ENCODE results near the gene DDIT4.
"Not testable (repeated sequence)": the region's sequence is repeated elsewhere in the genome, so short reads cannot be mapped to it uniquely, and the experiment has no call there.

DDIT4 gene, protein sequence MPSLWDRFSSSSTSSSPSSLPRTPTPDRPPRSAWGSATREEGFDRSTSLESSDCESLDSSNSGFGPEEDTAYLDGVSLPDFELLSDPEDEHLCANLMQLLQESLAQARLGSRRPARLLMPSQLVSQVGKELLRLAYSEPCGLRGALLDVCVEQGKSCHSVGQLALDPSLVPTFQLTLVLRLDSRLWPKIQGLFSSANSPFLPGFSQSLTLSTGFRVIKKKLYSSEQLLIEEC

DNA sequence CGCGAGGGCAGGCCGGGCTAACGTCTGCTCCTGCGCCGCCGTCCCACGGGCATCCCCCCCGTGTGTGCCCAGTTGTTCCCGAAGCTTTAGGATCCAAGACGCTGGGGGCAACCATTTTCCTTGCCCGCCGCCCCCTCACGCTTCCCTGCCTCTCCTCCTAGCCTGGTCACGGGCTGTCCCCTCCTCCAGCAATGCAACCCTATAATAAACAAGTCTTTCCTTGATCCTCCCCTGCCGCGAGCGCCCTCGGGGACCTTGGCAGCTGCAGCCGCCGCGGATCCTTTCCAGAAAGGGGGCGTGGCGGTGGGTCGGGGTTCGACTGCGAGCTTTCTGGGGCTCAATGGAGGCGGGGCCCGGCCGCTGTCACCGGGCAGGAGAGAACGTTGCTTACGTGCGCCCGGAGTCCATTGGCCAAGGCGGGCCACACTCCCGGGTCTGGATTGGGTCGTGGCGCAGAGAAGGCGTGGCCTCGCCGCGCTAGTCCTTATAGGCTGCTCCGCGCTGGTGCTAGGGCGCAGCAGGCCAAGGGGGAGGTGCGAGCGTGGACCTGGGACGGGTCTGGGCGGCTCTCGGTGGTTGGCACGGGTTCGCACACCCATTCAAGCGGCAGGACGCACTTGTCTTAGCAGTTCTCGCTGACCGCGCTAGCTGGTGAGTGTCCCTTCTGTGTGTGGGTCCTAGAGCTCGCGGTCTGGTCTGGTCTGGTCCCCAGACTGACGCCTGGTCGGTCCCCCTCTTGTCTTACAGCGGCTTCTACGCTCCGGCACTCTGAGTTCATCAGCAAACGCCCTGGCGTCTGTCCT lies at the start of gene DDIT4:
Gene DDIT4 (plus strand): TSS at position 515 of the 803 bp plus-strand sequence. CDS start 293 bp downstream, outside the sequence.
- peak; percentile 97 for DNase-seq

DNA sequence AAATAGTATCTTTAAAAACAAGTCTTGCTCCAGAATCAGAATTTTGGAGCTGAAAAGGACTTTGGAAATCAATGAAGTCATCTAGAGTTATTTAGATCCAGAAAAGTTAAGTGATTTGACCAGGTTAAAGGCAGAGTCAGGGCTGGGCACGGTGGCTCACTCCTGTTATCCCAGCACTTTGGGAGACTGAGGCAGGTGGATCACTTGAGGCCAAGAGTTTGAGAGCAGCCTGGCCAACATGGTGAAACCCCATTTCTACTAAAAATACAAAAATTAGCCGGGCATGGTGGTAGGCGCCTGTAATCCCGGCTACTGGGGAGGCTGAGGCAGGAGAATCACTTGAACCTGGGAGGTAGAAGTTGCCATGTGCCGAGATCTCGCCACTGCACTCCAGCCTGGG lies 49.5 kb upstream of the DDIT4 start:
- not testable (repeated sequence) for DNase-seq

GRCh38 chr10:72226418-72227027 lies 47.2 kb upstream of the DDIT4 start:
- no peak for DNase-seq

DNA sequence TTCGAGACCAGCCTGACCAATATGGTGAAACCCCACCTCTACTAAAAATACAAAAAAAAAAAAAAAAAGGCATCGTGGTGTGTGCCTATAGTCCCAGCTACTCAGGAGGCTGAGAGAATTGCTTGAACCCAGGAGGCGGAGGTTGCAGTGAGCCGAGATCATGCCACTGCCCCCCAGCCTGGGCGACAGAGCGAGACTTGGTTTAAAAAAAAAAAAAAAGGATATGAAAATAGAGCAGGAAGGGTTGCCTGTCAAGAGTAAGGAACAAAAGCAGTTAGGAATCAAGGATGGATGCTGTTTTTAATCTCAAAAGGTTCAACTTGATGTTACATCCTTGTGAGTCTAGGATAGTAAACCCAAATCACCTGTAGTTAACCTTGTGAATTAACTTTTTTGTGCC lies 45.9 kb upstream of the DDIT4 start:
- DNase-seq = no peak

DNA sequence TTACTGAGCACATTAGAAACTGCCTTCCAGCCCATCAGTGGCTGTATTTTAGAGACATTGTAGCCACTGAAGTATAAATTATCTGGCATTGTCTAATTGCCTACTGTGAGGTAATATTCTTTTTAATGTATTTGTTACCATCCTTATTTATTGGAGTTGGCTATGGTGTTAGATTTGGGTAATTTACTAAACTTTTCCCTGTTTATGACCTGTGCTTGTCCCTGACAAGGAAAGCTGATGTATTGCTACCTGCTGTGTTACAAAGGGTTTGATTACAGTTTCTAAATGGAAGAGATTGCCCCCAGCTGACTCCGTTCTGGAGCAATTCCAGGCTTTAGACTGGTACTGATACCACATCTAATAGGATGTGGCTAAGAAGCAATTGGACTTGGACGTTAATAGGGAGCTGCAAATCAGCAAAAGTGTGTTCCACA lies 45.4 kb upstream of the DDIT4 start:
- peak; percentile 8 for DNase-seq

GRCh38 chr10:72229261-72230251 lies 44.2 kb upstream of the DDIT4 start:
- peak; percentile 12 for DNase-seq

DNA sequence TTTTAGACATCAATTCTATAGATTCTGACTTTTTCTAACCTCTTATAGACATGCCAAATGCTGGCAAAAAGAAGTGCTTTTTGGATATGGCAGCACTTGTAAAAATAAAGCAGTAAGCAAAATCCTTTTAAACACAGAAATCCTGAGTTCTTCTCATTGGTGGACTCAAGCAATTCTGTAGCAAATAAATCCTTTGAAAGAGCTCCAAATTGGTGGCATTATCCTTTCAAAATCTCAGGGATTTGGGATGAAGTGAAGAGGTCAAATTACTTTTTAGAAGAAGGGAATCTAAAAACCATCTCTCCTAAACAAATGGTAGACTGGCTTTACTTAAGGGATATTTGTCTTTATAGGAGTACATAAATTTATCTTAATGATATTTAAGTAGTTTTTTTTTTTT lies 40.1 kb upstream of the DDIT4 start:
- no peak for DNase-seq

GRCh38 chr10:72234560-72235095 lies 39.1 kb upstream of the DDIT4 start:
- no peak for DNase-seq

GRCh38 chr10:72235544-72236279 lies 38.0 kb upstream of the DDIT4 start:
- no peak for DNase-seq

- DNase-seq = no peak
These were observed 35.1 kb upstream of the DDIT4 start for GRCh38 chr10:72238392-72239175.

DNA sequence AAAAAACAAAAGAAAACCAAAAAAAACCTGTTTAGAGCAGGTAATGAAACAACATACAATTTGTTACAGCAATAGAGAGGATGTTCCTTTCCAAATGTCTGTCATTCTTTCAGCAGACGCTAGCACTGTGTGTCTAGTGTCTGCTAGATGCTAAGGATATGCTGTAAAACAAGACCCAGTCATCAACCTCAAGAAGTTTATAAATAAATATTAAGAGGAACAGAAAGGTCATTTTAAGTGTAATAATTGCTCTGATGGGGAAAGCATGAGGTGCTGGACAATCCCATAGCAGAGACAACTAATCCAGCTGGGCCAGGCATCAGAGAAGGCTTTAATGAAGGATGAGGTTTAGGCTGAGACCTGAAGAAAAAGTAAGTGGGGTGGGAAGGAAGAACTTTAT lies 34.3 kb upstream of the DDIT4 start:
- DNase-seq = no peak

DNA sequence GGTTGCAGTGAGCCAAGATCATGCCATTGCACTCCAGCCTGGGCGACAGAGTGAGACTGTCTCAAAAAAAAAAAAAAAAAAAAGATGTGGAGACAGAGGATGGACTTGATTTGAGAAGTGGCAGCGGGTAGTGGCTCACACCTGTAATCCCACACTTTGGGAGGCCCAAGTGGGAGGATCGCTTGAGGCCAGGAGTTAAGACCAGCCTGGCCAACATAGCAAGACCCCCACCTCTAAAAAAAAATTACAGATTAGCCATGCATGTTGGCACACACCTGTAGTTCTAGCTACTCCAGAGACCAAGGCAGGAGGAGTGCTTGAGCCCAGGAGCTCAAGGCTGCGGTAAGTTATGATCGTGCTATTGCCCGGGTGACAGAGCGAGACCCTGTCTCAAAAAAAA lies 33.4 kb upstream of the DDIT4 start:
- DNase-seq = no peak

DNA sequence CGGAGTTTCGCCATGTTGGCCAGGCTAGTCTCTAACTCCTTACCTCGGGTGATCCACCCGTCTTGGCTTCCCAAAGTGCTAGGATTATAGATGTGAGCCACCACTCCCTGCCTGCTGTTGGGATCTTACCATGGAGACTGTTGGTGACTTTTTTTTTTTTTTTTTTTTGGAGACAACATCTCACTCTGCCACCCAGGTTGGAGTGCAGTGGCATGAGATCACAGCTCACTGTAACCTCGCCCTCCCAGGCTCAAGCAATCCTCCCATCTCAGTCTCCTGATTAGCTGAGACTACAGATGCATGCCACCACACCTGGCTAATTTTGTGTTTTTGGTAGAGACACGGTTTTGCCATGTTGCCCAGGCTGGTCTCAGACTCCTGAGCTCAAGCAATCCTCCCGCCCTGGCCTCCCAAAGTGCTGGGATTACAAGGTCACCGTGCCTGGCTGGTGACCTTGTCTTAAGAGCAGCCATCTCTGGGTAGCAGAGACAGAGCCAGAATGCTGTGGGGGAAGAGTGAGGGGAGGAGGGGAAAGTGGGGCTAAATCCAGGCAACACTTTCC lies 32.0 kb upstream of the DDIT4 start:
- DNase-seq = no peak

DNA sequence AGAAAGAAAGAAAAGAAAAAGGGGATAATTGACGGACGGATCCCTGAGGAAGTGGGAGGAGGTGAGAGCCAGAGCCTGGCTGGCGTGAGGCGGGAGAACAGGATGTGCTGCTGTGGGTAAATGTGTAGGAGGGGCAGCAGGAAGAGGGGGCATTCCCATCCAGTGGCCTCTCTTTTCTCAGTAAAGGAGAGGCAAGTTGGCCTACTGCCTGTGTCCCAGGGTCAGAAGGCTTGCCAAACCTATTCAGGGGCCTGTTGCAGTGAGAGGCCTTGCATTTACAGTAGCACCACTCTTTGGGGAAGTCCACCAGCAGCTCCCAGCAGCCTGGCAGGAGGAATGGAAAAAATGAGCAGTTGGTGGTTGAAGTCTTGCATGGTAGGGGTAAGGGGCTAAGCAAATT lies 31.0 kb upstream of the DDIT4 start:
- DNase-seq = no peak

DNA sequence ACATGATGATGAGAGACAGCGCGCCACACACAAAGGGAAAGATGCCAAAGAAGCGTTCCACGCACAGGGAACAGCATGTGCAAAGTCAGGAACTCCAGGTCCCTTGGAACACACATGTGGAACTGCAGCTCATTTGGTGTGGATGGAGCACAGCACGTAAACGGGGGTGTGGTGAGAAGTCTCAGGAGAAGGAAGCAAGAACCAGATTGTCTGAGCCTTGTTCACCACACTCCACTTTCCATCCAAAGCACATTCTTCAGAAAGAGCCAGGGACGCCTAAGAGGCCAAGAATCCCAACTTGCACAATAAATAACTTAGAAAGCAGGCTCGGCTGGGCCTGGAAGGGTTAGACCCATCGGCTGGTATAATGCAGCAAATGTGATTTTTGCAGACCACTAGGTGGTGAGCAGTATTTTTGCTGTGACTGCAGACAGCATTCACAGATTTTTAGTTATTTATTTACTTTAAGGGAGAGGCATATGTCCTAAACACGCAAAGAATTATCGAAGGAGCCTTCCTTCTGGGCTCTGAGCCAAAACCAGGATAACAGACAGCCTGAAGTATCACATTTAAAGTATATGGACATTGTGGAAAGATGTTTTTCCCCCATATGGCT lies 29.8 kb upstream of the DDIT4 start:
- DNase-seq = no peak

GRCh38 chr10:72244573-72245038 lies 29.1 kb upstream of the DDIT4 start:
- no peak for DNase-seq

DNA sequence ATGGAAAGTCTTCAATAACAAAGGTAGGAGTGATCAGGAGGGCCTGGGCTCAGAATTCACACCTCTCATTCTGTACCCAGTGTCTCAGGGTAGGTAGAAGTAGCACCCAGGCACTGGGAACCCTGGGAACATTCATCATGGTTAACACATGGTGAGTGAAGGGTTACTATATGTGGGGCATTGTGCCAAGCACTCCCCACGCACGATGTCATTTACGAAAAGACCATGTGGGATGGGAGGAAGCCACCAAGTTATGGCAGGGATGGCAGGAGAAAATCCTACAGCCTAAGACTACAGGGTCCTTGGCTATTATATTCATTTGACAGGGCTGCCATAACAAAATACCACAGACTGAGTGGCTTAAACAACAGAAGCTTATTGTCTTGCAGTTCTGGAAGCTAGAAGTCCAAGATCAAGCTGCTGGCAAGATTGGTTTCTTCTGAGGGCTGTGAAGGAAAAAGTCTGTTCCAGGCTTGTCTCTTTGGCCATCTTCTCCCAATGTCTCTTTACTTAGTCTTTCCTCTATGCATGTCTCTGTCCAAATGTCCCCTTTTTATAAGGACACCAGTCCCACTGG lies 27.7 kb upstream of the DDIT4 start:
- no peak for DNase-seq

GRCh38 chr10:72248468-72249151 lies 25.1 kb upstream of the DDIT4 start:
- DNase-seq = peak; percentile 73

Data from DMS153 (cell line).